Measurements from ENCODE around the gene ATP2C1.
"Not testable (repeated sequence)": the region's sequence is repeated elsewhere in the genome, so short reads cannot be mapped to it uniquely, and the experiment has no call there.

ATP2C1 gene

GRCh38 chr3:130893376-130894129, at the start of gene ATP2C1:
Gene ATP2C1, plus strand, starts transcription at chr3:130894084. Its CDS starts 686 bp downstream, at chr3:130894770.
- DNase-seq, result peak; percentile 97

- no peak for DNase-seq
These were observed 49.4 kb upstream of the ATP2C1 start for GRCh38 chr3:130844462-130844861.

GRCh38 chr3:130846181-130846580, 47.7 kb upstream of the ATP2C1 start:
- no peak for DNase-seq

- DNase-seq, result peak; percentile 94
These were observed 44.8 kb upstream of the ATP2C1 start for GRCh38 chr3:130849091-130849552.

- peak; percentile 82 for DNase-seq
These were observed 43.7 kb upstream of the ATP2C1 start for GRCh38 chr3:130850044-130850797.

- DNase-seq, result no peak
These were observed 43.0 kb upstream of the ATP2C1 start for GRCh38 chr3:130850843-130851242.

- no peak for DNase-seq
These were observed 42.6 kb upstream of the ATP2C1 start for GRCh38 chr3:130851277-130851676.

- no peak for DNase-seq
These were observed 40.3 kb upstream of the ATP2C1 start for GRCh38 chr3:130853581-130853980.

- peak; percentile 70 for DNase-seq
These were observed 39.5 kb upstream of the ATP2C1 start for GRCh38 chr3:130854208-130854864.

- DNase-seq, result no peak
These were observed 36.4 kb upstream of the ATP2C1 start for GRCh38 chr3:130857336-130858026.

GRCh38 chr3:130862130-130862529, 31.8 kb upstream of the ATP2C1 start:
- not testable (repeated sequence) for DNase-seq

GRCh38 chr3:130865489-130865888, 28.4 kb upstream of the ATP2C1 start:
- DNase-seq, result no peak

- no peak for DNase-seq
These were observed 27.6 kb upstream of the ATP2C1 start for GRCh38 chr3:130866327-130866726.

- no peak for DNase-seq
These were observed 23.5 kb upstream of the ATP2C1 start for GRCh38 chr3:130870423-130870822.

- no peak for DNase-seq
These were observed 17.3 kb upstream of the ATP2C1 start for GRCh38 chr3:130876594-130876993.

- no peak for DNase-seq
These were observed 15.4 kb upstream of the ATP2C1 start for GRCh38 chr3:130878464-130878863.

- DNase-seq, result no peak
These were observed 4.4 kb upstream of the ATP2C1 start for GRCh38 chr3:130889416-130889946.

GRCh38 chr3:130892759-130893375, 1.0 kb upstream of the ATP2C1 start:
- peak; percentile 87 for DNase-seq

GRCh38 chr3:130894130-130894985, 474 bp downstream of the ATP2C1 start:
- peak; percentile 46 for DNase-seq

GRCh38 chr3:130894986-130895280, 1.0 kb downstream of the ATP2C1 start:
- DNase-seq, result no peak

All from RPMI8226 (cell line).